Neural cell (in vitro differentiated cells): ENCODE data around the gene NETO1.
A peak's percentile ranks its signal among the peaks of the same experiment; 100 is the strongest.

Source experiments
- CTCF ChIP-seq: fragments of 450-650 bp; IDR thresholded peaks from 2 replicates; pipeline ENCODE4 v1.5.1; 2014; ENCODE audit warnings: antibody characterized with exemption, mild to moderate bottlenecking, moderate library complexity; ENCODE audit not compliant: poor library complexity, severe bottlenecking
- EP300 ChIP-seq: fragments of 450-650 bp; conservative IDR thresholded peaks from 2 replicates; pipeline ENCODE4 v1.6.1; 2014; ENCODE audit warnings: antibody characterized with exemption, mild to moderate bottlenecking, moderate library complexity; ENCODE audit not compliant: poor library complexity, severe bottlenecking
- POLR2AphosphoS5 ChIP-seq: IDR thresholded peaks from 2 replicates; pipeline ENCODE4 v1.6.1; 2012
- RAD21 ChIP-seq: fragments of 450-650 bp; conservative IDR thresholded peaks from 2 replicates; pipeline ENCODE4 v1.6.1; 2014; ENCODE audit warnings: antibody characterized with exemption, mild to moderate bottlenecking, moderate library complexity
- REST ChIP-seq: IDR thresholded peaks from 2 replicates; pipeline ENCODE4 v1.6.1; 2012; ENCODE audit warnings: borderline replicate concordance
- SMC3 ChIP-seq: fragments of 450-650 bp; conservative IDR thresholded peaks from 2 replicates; pipeline ENCODE4 v1.6.1; 2014; ENCODE audit warnings: antibody characterized with exemption, mild to moderate bottlenecking, moderate library complexity; ENCODE audit not compliant: poor library complexity
- TAF1 ChIP-seq: IDR thresholded peaks from 2 replicates; pipeline ENCODE4 v1.6.1; 2012; ENCODE audit warnings: low read depth

- TF ChIP-seq TAF1, result no peak
- TF ChIP-seq EP300, result no peak
- peak; percentile 86 for TF ChIP-seq RAD21
- no peak for TF ChIP-seq REST
- TF ChIP-seq CTCF, result peak; percentile 81
- TF ChIP-seq POLR2AphosphoS5, result no peak
- peak; percentile 84 for TF ChIP-seq SMC3
These were observed 166.7 kb downstream of the NETO1 start for GRCh38 chr18:72700961-72701710.
